ENCODE data around the gene STX1B.

Gene STX1B

DNA sequence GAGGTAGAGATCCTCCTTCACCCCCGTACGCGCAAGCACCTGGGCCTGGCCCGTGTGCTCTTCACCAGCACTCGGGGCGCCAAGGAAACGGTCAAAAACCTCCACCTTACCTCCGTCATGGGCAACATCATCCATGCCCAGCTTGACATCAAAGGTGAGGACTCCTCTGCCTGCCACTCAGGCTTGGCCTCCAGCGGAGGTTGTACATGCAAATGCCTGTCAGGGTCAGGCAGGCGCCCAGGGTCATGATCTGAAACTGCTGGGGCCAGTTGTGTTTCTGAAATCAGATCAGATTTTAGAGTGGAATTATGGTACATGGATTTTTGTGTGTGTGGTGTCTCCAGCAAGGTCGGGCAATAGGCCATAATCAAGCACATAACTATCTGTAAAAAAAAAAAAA, 49.1 kb downstream of the STX1B start:
- H3K4me3 ChIP-seq (replicated peaks in 1 of 2; ENCODE audit: low read depth in 2 of 2, low read length in 2 of 2) = no peak overlapping the region
- no peak for DNase-seq (ENCODE audit: low read depth in 2 of 2)
- TF ChIP-seq, protein P1, sequence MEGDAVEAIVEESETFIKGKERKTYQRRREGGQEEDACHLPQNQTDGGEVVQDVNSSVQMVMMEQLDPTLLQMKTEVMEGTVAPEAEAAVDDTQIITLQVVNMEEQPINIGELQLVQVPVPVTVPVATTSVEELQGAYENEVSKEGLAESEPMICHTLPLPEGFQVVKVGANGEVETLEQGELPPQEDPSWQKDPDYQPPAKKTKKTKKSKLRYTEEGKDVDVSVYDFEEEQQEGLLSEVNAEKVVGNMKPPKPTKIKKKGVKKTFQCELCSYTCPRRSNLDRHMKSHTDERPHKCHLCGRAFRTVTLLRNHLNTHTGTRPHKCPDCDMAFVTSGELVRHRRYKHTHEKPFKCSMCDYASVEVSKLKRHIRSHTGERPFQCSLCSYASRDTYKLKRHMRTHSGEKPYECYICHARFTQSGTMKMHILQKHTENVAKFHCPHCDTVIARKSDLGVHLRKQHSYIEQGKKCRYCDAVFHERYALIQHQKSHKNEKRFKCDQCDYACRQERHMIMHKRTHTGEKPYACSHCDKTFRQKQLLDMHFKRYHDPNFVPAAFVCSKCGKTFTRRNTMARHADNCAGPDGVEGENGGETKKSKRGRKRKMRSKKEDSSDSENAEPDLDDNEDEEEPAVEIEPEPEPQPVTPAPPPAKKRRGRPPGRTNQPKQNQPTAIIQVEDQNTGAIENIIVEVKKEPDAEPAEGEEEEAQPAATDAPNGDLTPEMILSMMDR (IDR thresholded peaks at IDR 0.05; ENCODE audit: low read depth, low read length) = no peak

DNA sequence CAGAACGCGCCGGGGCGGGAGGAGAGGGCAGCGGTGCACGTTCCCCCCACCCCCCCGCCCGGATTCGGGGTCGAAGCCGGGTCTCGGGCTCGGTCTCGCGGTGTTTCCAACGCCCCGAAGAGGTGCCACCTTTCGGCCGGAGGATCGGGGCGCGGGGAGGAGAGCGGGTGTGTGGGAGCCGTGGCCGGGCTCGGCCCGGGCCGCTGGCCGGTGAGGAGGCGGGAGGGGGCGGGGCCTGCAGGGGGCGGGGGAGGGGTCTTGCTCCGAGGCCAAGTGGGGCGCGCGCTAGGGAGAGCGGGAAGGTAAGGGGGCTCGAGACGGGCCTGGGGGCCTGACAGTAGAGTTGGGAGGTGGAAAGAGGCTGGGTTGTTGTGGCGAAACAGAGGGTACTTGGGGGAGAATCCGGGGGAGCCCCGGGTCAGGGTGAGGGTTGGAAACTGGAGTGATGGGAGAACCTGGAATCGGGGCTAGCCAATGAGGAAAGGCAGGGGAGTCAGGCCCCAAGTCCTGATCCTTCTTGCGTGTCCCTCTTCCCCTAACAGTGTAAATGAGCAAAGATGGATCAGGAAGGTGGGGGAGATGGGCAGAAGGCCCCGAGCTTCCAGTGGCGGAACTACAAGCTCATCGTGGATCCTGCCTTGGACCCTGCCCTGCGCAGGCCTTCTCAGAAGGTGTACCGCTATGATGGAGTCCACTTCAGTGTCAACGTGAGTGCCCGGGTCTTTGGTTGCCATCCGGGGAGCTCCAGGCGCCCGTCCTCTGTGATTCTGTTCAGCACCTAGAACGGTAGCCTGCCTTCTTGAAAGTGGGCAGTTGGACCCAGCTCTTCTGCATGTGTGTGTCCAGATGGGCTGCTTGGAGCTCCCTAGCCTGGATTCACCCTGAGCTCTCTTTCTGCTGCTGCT, 52.0 kb downstream of the STX1B start:
- TF ChIP-seq, protein P1 (IDR thresholded peaks at IDR 0.05; ENCODE audit: low read depth, low read length) = no peak
- H3K4me3 ChIP-seq (replicated peaks in 1 of 2; ENCODE audit: low read depth in 2 of 2, low read length in 2 of 2) = peak overlapping the region; percentile 78 to 86
- DNase-seq (ENCODE audit: low read depth in 2 of 2) = peak; percentile 42 to 61

DNA sequence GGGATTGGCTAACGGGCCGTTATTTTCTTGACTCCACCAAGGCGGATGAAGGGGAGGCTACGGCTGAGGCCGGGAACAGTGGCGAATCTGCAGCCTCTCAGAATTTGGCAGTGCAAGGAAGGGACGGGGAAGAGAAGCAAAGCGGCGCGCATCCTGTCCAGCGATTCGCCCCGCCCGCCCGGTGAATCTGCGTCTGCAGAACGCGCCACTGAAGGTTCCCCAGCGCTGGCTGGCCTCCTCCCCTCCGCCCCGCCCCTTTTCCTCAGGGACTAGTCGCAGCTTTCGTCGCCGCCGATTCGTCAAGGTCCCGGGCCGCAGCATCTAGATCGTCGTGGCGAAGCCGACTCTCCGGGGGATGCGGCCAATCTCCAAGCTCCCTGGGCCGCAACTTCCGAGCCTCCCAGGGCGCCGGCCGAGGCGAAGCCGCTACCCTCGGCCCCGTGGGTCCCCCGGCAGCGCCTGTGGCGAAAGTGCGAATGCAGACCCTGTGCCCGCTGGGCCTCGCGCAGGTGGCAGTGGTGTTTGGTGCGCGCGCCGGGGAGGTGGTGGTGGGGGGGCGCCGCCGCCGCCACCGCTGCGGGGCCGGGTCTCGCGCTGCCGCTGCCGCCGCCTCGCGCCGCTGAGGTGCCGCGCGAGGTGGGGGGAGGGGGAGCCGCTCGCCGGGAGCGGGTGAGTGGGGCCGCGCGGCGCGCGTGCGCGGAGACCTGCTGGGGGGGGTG, 52.8 kb downstream of the STX1B start, which contains the start of gene SETD1A:
Gene SETD1A (plus strand): TSS at position 299 of the 719 bp plus-strand sequence. CDS start 978 bp downstream, outside the sequence.
- TF ChIP-seq, protein P1 (IDR thresholded peaks at IDR 0.05; ENCODE audit: low read depth, low read length) = no peak
- peak; percentile 98 to 99 for DNase-seq (ENCODE audit: low read depth in 2 of 2)
- H3K4me3 ChIP-seq (replicated peaks in 1 of 2; ENCODE audit: low read depth in 2 of 2, low read length in 2 of 2) = peak within 1 kb of the TSS; percentile 78 to 86

- TF ChIP-seq, protein P1 (IDR thresholded peaks at IDR 0.05; ENCODE audit: low read depth, low read length) = peak; percentile 5
- peak overlapping the region; percentile 72 to 86 for H3K4me3 ChIP-seq (replicated peaks in 1 of 2; ENCODE audit: low read depth in 2 of 2, low read length in 2 of 2)
- DNase-seq (ENCODE audit: low read depth in 2 of 2) = peak; percentile 91 to 92
Observed at GRCh38 chr16:30956601-30957455, 53.6 kb downstream of the STX1B start.

DNA sequence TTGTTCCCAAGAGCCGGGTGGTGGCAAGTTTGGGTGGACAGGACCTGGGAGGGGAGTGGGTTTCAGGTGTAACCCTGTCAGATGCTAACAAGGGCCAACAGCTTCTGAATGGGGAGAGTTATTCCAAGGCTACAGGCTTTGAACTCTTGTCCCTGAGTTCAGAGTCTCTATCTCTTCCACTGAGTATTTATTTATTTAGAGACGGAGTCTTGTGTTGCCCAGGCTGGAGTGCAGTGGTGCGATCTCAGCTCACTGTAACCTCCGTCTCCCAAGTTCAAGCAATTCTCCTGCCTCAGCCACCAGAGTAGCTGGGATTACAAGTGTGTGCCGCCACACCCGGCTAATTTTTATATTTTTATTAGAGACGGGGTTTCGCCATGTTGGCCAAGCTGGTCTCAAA, 55.4 kb downstream of the STX1B start:
- H3K4me3 ChIP-seq (replicated peaks in 1 of 2; ENCODE audit: low read depth in 2 of 2, low read length in 2 of 2) = no peak overlapping the region
- TF ChIP-seq, protein P1 (IDR thresholded peaks at IDR 0.05; ENCODE audit: low read depth, low read length) = no peak

DNA sequence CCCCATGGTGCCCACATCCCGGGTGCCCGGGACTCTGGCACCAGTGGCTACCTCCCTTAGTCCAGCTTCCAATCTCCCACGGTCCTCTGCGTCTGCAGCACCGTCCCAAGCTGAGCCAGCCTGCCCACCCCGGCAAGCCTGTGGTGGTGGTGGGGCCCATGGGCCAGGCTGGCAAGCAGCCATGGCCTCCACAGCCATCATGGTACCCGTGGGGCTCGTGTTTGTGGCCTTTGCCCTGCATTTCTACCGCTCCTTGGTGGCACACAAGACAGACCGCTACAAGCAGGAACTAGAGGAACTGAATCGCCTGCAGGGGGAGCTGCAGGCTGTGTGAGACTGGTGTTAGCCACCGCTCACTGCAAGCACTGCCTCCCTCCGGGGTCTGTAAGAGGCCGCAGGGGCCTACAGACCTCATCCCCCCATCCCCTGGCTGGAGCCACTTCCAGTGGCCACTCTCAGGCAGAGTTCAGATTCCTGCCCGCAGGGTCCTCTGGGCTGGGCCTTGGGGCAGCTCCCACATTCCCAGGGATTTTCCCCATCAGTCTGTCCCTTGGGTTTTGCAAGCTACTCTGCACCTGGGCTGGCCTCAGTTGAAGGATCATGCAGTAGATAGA, 56.8 kb downstream of the STX1B start:
- DNase-seq (ENCODE audit: low read depth in 2 of 2) = peak; percentile 79 to 82
- H3K4me3 ChIP-seq (replicated peaks in 1 of 2; ENCODE audit: low read depth in 2 of 2, low read length in 2 of 2) = no peak overlapping the region
- TF ChIP-seq, protein P1 (IDR thresholded peaks at IDR 0.05; ENCODE audit: low read depth, low read length) = peak; percentile 84

More for the DNA sequence above, 55.4 kb downstream of the STX1B start:
- DNase-seq (ENCODE audit: low read depth in 2 of 2) = no peak

Measured in cardiac fibroblast (primary cell).